NCI-H146 (cell line): Measurements from ENCODE around the gene GOLGA7B.

Experiments used
- DNase-seq: peaks from one replicate; lab custom pipeline; 2025; lab: John Stamatoyannopoulos, UW

Gene GOLGA7B

GRCh38 chr10:97868134-97868685, 18.6 kb downstream of the GOLGA7B start:
- DNase-seq = no peak

GRCh38 chr10:97869091-97870042, 19.7 kb downstream of the GOLGA7B start:
- peak; percentile 93 for DNase-seq

- DNase-seq = no peak
Measured at GRCh38 chr10:97870990-97871389, 21.3 kb downstream of the GOLGA7B start.

GRCh38 chr10:97873569-97873968, 23.9 kb downstream of the GOLGA7B start:
- DNase-seq = no peak

- DNase-seq = no peak
Measured at GRCh38 chr10:97874332-97874731, 24.7 kb downstream of the GOLGA7B start.

GRCh38 chr10:97875391-97875790, 25.7 kb downstream of the GOLGA7B start:
- no peak for DNase-seq

- DNase-seq = no peak
Measured at GRCh38 chr10:97876402-97876801, 26.8 kb downstream of the GOLGA7B start.

GRCh38 chr10:97879241-97879640, 29.6 kb downstream of the GOLGA7B start:
- no peak for DNase-seq

- DNase-seq = no peak
Measured at GRCh38 chr10:97880109-97880508, 30.5 kb downstream of the GOLGA7B start.

- no peak for DNase-seq
Measured at GRCh38 chr10:97882142-97883091, 32.8 kb downstream of the GOLGA7B start.

GRCh38 chr10:97883092-97883485, 33.4 kb downstream of the GOLGA7B start:
- no peak for DNase-seq

- DNase-seq = no peak
Measured at GRCh38 chr10:97886286-97886685, 36.6 kb downstream of the GOLGA7B start.

- DNase-seq = no peak
Measured at GRCh38 chr10:97887399-97887798, 37.8 kb downstream of the GOLGA7B start.

GRCh38 chr10:97888134-97888533, 38.5 kb downstream of the GOLGA7B start:
- no peak for DNase-seq

GRCh38 chr10:97888641-97889262, 39.1 kb downstream of the GOLGA7B start:
- peak; percentile 62 for DNase-seq

- peak; percentile 4 for DNase-seq
Measured at GRCh38 chr10:97889461-97890265, 40.0 kb downstream of the GOLGA7B start.

GRCh38 chr10:97891497-97892167, 42.0 kb downstream of the GOLGA7B start:
- peak; percentile 82 for DNase-seq

- no peak for DNase-seq
Measured at GRCh38 chr10:97892506-97892905, 42.9 kb downstream of the GOLGA7B start.

GRCh38 chr10:97892939-97893338, 43.3 kb downstream of the GOLGA7B start:
- DNase-seq = no peak

- no peak for DNase-seq
Measured at GRCh38 chr10:97894092-97894491, 44.4 kb downstream of the GOLGA7B start.
